Measurements from ENCODE around the gene TRO.

The TRO gene

GRCh38 chrX:54945224-54945623 lies 24.6 kb downstream of the TRO start:
- Histone ChIP-seq H3K27me3 (ENCODE audit: insufficient read depth, low read length, poor library complexity, severe bottlenecking) (no peaks in the 10 kb centered on the region), H3K79me2 (ENCODE audit: insufficient read depth, low read length) (no peaks in the 10 kb centered on the region), H3K4me3 (ENCODE audit: low read length, poor library complexity, severe bottlenecking) (no peak overlapping the region), H3K9ac (ENCODE audit: low read depth, low read length, poor library complexity, severe bottlenecking) (no peak overlapping the region), H3K4me1 (ENCODE audit: insufficient read depth, low read length, poor library complexity, severe bottlenecking) (no peaks in the 10 kb centered on the region), H4K20me1 (ENCODE audit: insufficient read depth, low read length, poor library complexity, severe bottlenecking) (no peaks in the 10 kb centered on the region), H3K36me3 (ENCODE audit: insufficient read depth, low read length) (no peaks in the 10 kb centered on the region), H3F3A (ENCODE audit: low read depth) (no peaks in the 10 kb centered on the region), H3K9me3 (ENCODE audit: insufficient read depth, low read depth, low read length) (no peaks in the 10 kb centered on the region), H3K4me2 (ENCODE audit: low read depth, low read length, poor library complexity, severe bottlenecking) (no peak overlapping the region), H3K9me2 (replicated peaks; ENCODE audit: low read depth, low read length) (no peaks in the 10 kb centered on the region), H2AFZ (ENCODE audit: low read length) (no peak overlapping the region)
- TF ChIP-seq CTCF (conservative IDR thresholded peaks at IDR 0.05; ENCODE audit: low read length) (no peak), EZH2phosphoT487 (IDR thresholded peaks at IDR 0.05; ENCODE audit: borderline replicate concordance) (no peak)

- Histone ChIP-seq H3K36me3 (ENCODE audit: insufficient read depth, low read length) (no peaks in the 10 kb centered on the region), H3K4me1 (ENCODE audit: insufficient read depth, low read length, poor library complexity, severe bottlenecking) (no peaks in the 10 kb centered on the region), H4K20me1 (ENCODE audit: insufficient read depth, low read length, poor library complexity, severe bottlenecking) (no peaks in the 10 kb centered on the region), H3K9me3 (ENCODE audit: insufficient read depth, low read depth, low read length) (no peaks in the 10 kb centered on the region), H3K27me3 (ENCODE audit: insufficient read depth, low read length, poor library complexity, severe bottlenecking) (no peaks in the 10 kb centered on the region), H3F3A (ENCODE audit: low read depth) (no peaks in the 10 kb centered on the region), H3K4me3 (ENCODE audit: low read length, poor library complexity, severe bottlenecking) (no peak overlapping the region), H3K4me2 (ENCODE audit: low read depth, low read length, poor library complexity, severe bottlenecking) (no peak overlapping the region), H3K9ac (ENCODE audit: low read depth, low read length, poor library complexity, severe bottlenecking) (no peak overlapping the region), H3K9me2 (replicated peaks; ENCODE audit: low read depth, low read length) (no peaks in the 10 kb centered on the region), H3K79me2 (ENCODE audit: insufficient read depth, low read length) (no peaks in the 10 kb centered on the region), H2AFZ (ENCODE audit: low read length) (no peak overlapping the region)
- TF ChIP-seq EZH2phosphoT487 (IDR thresholded peaks at IDR 0.05; ENCODE audit: borderline replicate concordance) (no peak), CTCF (conservative IDR thresholded peaks at IDR 0.05; ENCODE audit: low read length) (no peak)
Observed at GRCh38 chrX:54950730-54951375, 30.2 kb downstream of the TRO start.

- no peaks in the 10 kb centered on the region for H3K9me3 ChIP-seq (ENCODE audit: insufficient read depth, low read depth, low read length)
- no peak overlapping the region for H3K4me3 ChIP-seq (ENCODE audit: low read length, poor library complexity, severe bottlenecking)
- no peaks in the 10 kb centered on the region for H3K27me3 ChIP-seq (ENCODE audit: insufficient read depth, low read length, poor library complexity, severe bottlenecking)
- H3K4me1 ChIP-seq (ENCODE audit: insufficient read depth, low read length, poor library complexity, severe bottlenecking) = no peaks in the 10 kb centered on the region
- TF ChIP-seq EZH2phosphoT487 (IDR thresholded peaks at IDR 0.05; ENCODE audit: borderline replicate concordance) (no peak), CTCF (conservative IDR thresholded peaks at IDR 0.05; ENCODE audit: low read length) (no peak)
- no peaks in the 10 kb centered on the region for H4K20me1 ChIP-seq (ENCODE audit: insufficient read depth, low read length, poor library complexity, severe bottlenecking)
- no peak overlapping the region for H2AFZ ChIP-seq (ENCODE audit: low read length)
- H3K4me2 ChIP-seq (ENCODE audit: low read depth, low read length, poor library complexity, severe bottlenecking) = no peak overlapping the region
- no peaks in the 10 kb centered on the region for H3F3A ChIP-seq (ENCODE audit: low read depth)
- H3K9me2 ChIP-seq (replicated peaks; ENCODE audit: low read depth, low read length) = no peaks in the 10 kb centered on the region
- no peak overlapping the region for H3K9ac ChIP-seq (ENCODE audit: low read depth, low read length, poor library complexity, severe bottlenecking)
- no peaks in the 10 kb centered on the region for H3K36me3 ChIP-seq (ENCODE audit: insufficient read depth, low read length)
- no peaks in the 10 kb centered on the region for H3K79me2 ChIP-seq (ENCODE audit: insufficient read depth, low read length)
Observed at GRCh38 chrX:54961750-54962149, 41.1 kb downstream of the TRO start.

Data from Loucy (cell line).